ENCODE data around the gene NLRP3. TPM values are rescaled to one million over a fixed set of nuclear protein-coding genes. Genes with fewer than 3 reads are reported as not detected.

Gene NLRP3
- total RNA-seq, 2 experiments from 2014 or later, result 0.20 TPM; not detected in 1

GRCh38 chr1:247400685-247401084, 15.3 kb upstream of the NLRP3 start:
- no peaks in the 10 kb centered on the region for H3K9me3 Mint-ChIP-seq
- no peak overlapping the region for H3K27ac Mint-ChIP-seq
- no peaks in the 10 kb centered on the region for H3K36me3 Mint-ChIP-seq (ENCODE audit: low read depth)
- peaks cover 3% of the 10 kb centered on the region for H3K27me3 Mint-ChIP-seq (ENCODE audit: low read depth)
- no peak overlapping the region for H3K4me3 Mint-ChIP-seq
- CTCF ChIA-PET, result no interaction called here
- no peaks in the 10 kb centered on the region for H3K4me1 Mint-ChIP-seq (ENCODE audit: low read depth)
- intact Hi-C loops (cut with micrococcal nuclease), result no loop called here
- no peak for DNase-seq

GRCh38 chr1:247401310-247402119, 14.5 kb upstream of the NLRP3 start:
- no peak for DNase-seq
- Mint-ChIP-seq H3K9me3 (no peaks in the 10 kb centered on the region), H3K4me3 (no peak overlapping the region), H3K27me3 (ENCODE audit: low read depth) (peaks cover 3% of the 10 kb centered on the region), H3K27ac (no peak overlapping the region), H3K4me1 (ENCODE audit: low read depth) (peaks cover 3% of the 10 kb centered on the region), H3K36me3 (ENCODE audit: low read depth) (no peaks in the 10 kb centered on the region)
- CTCF ChIA-PET, result interaction anchor here (1.1 to 2.7 kb wide), 2 partner anchors 29 to 74 kb away, joined by 3 to 9 read pairs; no protein-coding TSS in a partner anchor
- intact Hi-C loops (cut with micrococcal nuclease), result no loop called here

DNA sequence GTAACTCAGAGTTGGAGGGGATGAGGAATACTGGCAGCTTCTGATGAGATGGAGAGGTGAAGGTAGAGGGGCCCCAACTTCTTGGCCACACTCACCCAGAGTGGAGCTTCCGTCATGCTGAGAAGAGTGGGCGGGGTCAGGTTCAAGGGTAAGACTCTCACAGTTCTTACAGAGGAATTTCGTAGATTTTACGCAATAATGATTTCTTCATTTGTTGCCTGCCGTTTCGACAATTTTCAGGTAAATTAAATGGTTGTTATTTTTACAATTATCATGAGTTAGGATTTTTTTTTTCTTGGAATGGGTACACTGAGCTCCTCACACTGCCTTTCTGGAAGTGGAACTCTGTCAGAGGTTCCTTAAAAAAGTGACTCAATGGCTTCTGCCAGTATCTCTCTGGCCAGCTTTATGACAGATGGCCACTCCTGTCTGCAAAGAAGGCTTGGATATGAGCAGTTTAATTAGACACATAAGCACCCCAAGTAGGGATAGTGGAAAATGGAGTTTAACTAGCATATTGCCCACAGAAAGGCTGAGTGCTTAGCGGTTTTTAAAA, 13.8 kb upstream of the NLRP3 start:
- intact Hi-C loops (cut with micrococcal nuclease), result no loop called here

GRCh38 chr1:247406014-247406656, 9.8 kb upstream of the NLRP3 start:
- Mint-ChIP-seq H3K9me3 (no peaks in the 10 kb centered on the region), H3K27ac (no peak overlapping the region), H3K36me3 (ENCODE audit: low read depth) (no peaks in the 10 kb centered on the region), H3K4me3 (no peak overlapping the region), H3K27me3 (ENCODE audit: low read depth) (peaks cover 3% of the 10 kb centered on the region), H3K4me1 (ENCODE audit: low read depth) (peaks cover 40% of the 10 kb centered on the region)
- intact Hi-C loops (cut with micrococcal nuclease), result loop anchor here (5.0 kb wide), 1 partner anchor 839 kb away; the partner anchor contains the start of genes CNST and TFB2M
- DNase-seq, result no peak
- CTCF ChIA-PET, result no interaction called here

More for the DNA sequence above, 13.8 kb upstream of the NLRP3 start:
- Mint-ChIP-seq H3K9me3 (no peaks in the 10 kb centered on the region), H3K4me3 (no peak overlapping the region), H3K27ac (no peak overlapping the region), H3K36me3 (ENCODE audit: low read depth) (no peaks in the 10 kb centered on the region), H3K4me1 (ENCODE audit: low read depth) (peaks cover 10% of the 10 kb centered on the region), H3K27me3 (ENCODE audit: low read depth) (peaks cover 3% of the 10 kb centered on the region)
- CTCF ChIA-PET, result interaction anchor here (0.8 to 2.7 kb wide), 3 partner anchors 29 to 179 kb away, joined by 3 to 9 read pairs (median 3); no protein-coding TSS in a partner anchor
- no peak for DNase-seq

GRCh38 chr1:247407180-247407616, 8.8 kb upstream of the NLRP3 start:
- H3K36me3 Mint-ChIP-seq (ENCODE audit: low read depth), result no peaks in the 10 kb centered on the region
- no peak overlapping the region for H3K27ac Mint-ChIP-seq
- DNase-seq, result peak; percentile 73
- H3K4me3 Mint-ChIP-seq, result no peak overlapping the region
- peaks cover 42% of the 10 kb centered on the region for H3K4me1 Mint-ChIP-seq (ENCODE audit: low read depth)
- H3K9me3 Mint-ChIP-seq, result no peaks in the 10 kb centered on the region
- peaks cover 3% of the 10 kb centered on the region for H3K27me3 Mint-ChIP-seq (ENCODE audit: low read depth)
- CTCF ChIA-PET, result interaction anchor here (0.9 kb wide), 1 partner anchor 34 kb away, joined by 3 read pairs; no protein-coding TSS in a partner anchor
- intact Hi-C loops (cut with micrococcal nuclease), result loop anchor here (1.0 to 5.0 kb wide), 2 partner anchors 9 to 840 kb away; partner anchors contain the start of genes CNST, NLRP3 and TFB2M

DNA sequence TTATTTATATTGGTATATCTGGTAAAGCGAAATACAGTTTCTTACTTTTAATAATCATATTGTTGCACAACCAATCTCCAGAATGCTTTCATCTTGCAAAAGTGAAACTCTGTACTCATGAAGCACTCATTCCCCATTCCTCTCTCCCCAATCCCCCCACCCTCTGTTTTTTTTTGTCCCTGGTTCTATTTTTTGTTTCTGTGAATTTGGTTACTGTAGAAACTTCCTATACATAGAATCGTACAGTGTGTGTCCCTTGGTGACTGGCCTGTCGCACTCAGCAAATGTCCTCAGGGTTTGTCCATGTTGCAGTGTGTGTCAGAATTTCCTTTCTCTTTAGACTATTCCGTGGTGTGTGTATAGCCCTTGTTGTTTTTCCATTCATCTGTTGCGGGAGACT, 7.9 kb upstream of the NLRP3 start:
- peak overlapping the region; percentile 16 for H3K27ac Mint-ChIP-seq
- peaks cover 42% of the 10 kb centered on the region for H3K4me1 Mint-ChIP-seq (ENCODE audit: low read depth)
- H3K36me3 Mint-ChIP-seq (ENCODE audit: low read depth), result no peaks in the 10 kb centered on the region
- H3K4me3 Mint-ChIP-seq, result no peak overlapping the region
- H3K9me3 Mint-ChIP-seq, result no peaks in the 10 kb centered on the region
- CTCF ChIA-PET, result interaction anchor here (0.9 kb wide), 1 partner anchor 35 kb away, joined by 3 read pairs; no protein-coding TSS in a partner anchor
- intact Hi-C loops (cut with micrococcal nuclease), result loop anchor here (2.0 to 5.0 kb wide), 2 partner anchors 841 to 1419 kb away; partner anchors contain the start of genes CNST and TFB2M
- peaks cover 3% of the 10 kb centered on the region for H3K27me3 Mint-ChIP-seq (ENCODE audit: low read depth)
- no peak for DNase-seq

- Mint-ChIP-seq H3K27me3 (ENCODE audit: low read depth) (no peaks in the 10 kb centered on the region), H3K4me3 (no peak overlapping the region), H3K27ac (peak overlapping the region; percentile 56), H3K36me3 (ENCODE audit: low read depth) (no peaks in the 10 kb centered on the region), H3K9me3 (no peaks in the 10 kb centered on the region), H3K4me1 (ENCODE audit: low read depth) (peaks cover 45% of the 10 kb centered on the region)
- CTCF ChIA-PET, result interaction anchor here (0.6 to 2.0 kb wide), 2 partner anchors 20 to 165 kb away, joined by 3 to 7 read pairs; no protein-coding TSS in a partner anchor
- peak; percentile 69 for DNase-seq
- intact Hi-C loops (cut with micrococcal nuclease), result loop anchor here (1.0 to 5.0 kb wide), 11 partner anchors 20 to 1417 kb away; partner anchors contain the start of genes AHCTF1, CNST, TFB2M and ZNF670
Measured at GRCh38 chr1:247409869-247410544, 6.0 kb upstream of the NLRP3 start.

GRCh38 chr1:247411621-247412327, 4.2 kb upstream of the NLRP3 start:
- Mint-ChIP-seq H3K36me3 (ENCODE audit: low read depth) (no peaks in the 10 kb centered on the region), H3K27ac (no peak overlapping the region), H3K9me3 (no peaks in the 10 kb centered on the region), H3K27me3 (ENCODE audit: low read depth) (no peaks in the 10 kb centered on the region), H3K4me1 (ENCODE audit: low read depth) (peaks cover 57% of the 10 kb centered on the region), H3K4me3 (no peak overlapping the region)
- CTCF ChIA-PET, result interaction anchor here (1.1 kb wide), 1 partner anchor 526 kb away, joined by 3 read pairs; no protein-coding TSS in a partner anchor
- intact Hi-C loops (cut with micrococcal nuclease), result loop anchor here (2.0 to 5.0 kb wide), 3 partner anchors 89 to 479 kb away; partner anchors contain the start of gene AHCTF1
- no peak for DNase-seq

DNA sequence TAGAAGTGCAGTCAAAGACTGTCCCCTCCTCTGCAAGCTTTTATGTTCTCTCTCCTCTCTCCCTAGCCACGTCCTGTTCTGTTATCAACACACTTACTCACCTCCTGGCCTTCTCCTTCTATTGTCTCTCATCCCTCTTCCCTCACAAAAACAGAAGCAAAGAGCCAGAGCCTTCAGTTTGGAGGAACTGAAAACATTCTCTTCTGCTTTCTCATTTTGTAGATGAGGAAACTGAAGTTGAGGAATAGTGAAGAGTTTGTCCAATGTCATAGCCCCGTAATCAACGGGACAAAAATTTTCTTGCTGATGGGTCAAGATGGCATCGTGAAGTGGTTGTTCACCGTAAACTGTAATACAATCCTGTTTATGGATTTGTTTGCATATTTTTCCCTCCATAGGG, 1.9 kb downstream of the NLRP3 start:
- Mint-ChIP-seq H3K4me1 (ENCODE audit: low read depth) (peaks cover 60% of the 10 kb centered on the region), H3K4me3 (no peak overlapping the region), H3K27ac (no peak overlapping the region), H3K36me3 (ENCODE audit: low read depth) (peaks cover 10% of the 10 kb centered on the region), H3K9me3 (no peaks in the 10 kb centered on the region), H3K27me3 (ENCODE audit: low read depth) (no peaks in the 10 kb centered on the region)
- intact Hi-C loops (cut with micrococcal nuclease), result no loop called here
- CTCF ChIA-PET, result interaction anchor here (2.1 to 3.8 kb wide), 2 partner anchors 28 to 45 kb away, joined by 6 to 25 read pairs; no protein-coding TSS in a partner anchor
- no peak for DNase-seq

DNA sequence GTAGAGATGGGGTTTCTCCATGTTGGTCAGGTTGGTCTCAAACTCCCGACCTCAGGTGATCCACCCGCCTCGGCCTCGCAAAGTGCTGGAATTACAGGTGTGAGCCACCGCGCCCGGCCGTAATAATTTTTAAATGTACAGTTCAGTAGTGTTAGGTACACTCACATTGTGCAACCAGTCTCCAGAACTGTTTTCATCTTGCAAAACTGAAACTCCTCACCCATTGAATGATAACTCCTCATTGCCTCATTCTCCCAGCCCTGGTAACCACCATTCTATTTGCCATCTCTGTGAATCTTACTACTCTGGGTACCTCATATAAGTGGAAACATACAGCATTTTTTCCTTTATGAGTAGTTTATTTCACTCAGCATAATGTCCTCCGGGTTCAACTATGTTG, 3.4 kb downstream of the NLRP3 start:
- peaks cover 60% of the 10 kb centered on the region for H3K4me1 Mint-ChIP-seq (ENCODE audit: low read depth)
- H3K36me3 Mint-ChIP-seq (ENCODE audit: low read depth), result peaks cover 16% of the 10 kb centered on the region
- no peak overlapping the region for H3K4me3 Mint-ChIP-seq
- H3K27ac Mint-ChIP-seq, result no peak overlapping the region
- DNase-seq, result no peak
- no peaks in the 10 kb centered on the region for H3K27me3 Mint-ChIP-seq (ENCODE audit: low read depth)
- no peaks in the 10 kb centered on the region for H3K9me3 Mint-ChIP-seq
- CTCF ChIA-PET, result no interaction called here
- intact Hi-C loops (cut with micrococcal nuclease), result no loop called here

DNA sequence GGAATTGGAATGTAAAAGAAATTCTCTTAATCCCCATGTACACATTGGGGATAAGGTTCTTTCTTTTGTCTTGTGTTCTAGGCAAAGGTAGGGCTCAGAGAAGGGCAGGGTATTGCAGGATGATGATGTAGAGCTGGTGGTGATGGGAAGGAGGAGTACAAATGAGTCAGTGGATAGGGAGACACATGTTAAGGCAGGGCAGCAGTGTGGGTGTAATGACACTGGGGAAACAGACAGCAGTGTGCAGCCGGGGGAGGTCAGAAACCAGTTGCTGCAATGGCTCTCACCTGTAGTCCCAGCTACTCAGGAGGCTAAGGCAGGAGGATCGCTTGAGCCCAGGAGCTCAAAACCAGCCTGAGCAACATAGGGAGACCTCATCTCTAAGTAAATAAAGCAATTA, 5.1 kb downstream of the NLRP3 start:
- Mint-ChIP-seq H3K27ac (no peak overlapping the region), H3K9me3 (no peaks in the 10 kb centered on the region), H3K4me1 (ENCODE audit: low read depth) (peaks cover 46% of the 10 kb centered on the region), H3K36me3 (ENCODE audit: low read depth) (peaks cover 29% of the 10 kb centered on the region), H3K27me3 (ENCODE audit: low read depth) (no peaks in the 10 kb centered on the region), H3K4me3 (no peak overlapping the region)
- DNase-seq, result peak; percentile 57
- intact Hi-C loops (cut with micrococcal nuclease), result no loop called here
- CTCF ChIA-PET, result interaction anchor here (0.6 to 2.2 kb wide), 3 partner anchors 31 to 468 kb away, joined by 4 to 9 read pairs (median 4); no protein-coding TSS in a partner anchor
